Stomach (tissue), 9 donors: ENCODE measurements around the gene PCBP3. TPM values are rescaled to one million over a fixed set of nuclear protein-coding genes. Genes with fewer than 3 reads are reported as not detected.

ENCODE experiments used
- DNase-seq, 2 donors: peaks; one replicate each; pipeline versions ENCODE4 v3.0.0 to v3.0.0-alpha.2; 2013 to 2019
- H3K27ac ChIP-seq, 5 donors: fragments of 200-600 bp in 4 of 5; sonication (generic) in 4 of 5; one replicate each; pipeline ENCODE4 v1.5.1; 2013 to 2019; ENCODE audit warnings: mild to moderate bottlenecking in 1 of 5, moderate library complexity in 1 of 5
- H3K27me3 ChIP-seq, 3 donors: fragments of 200-600 bp; sonication (generic); one replicate each; pipeline ENCODE4 v1.5.1; 2017 to 2019; ENCODE audit warnings: mixed run types in 1 of 3
- H3K36me3 ChIP-seq, 4 donors: fragments of 200-600 bp; sonication (generic); 1 replicate in 3 of 4; 2 replicates in 1 of 4; pipeline ENCODE4 v1.5.1; 2016 to 2019
- H3K4me1 ChIP-seq, 4 donors: fragments of 200-600 bp; sonication (generic); one replicate each; pipeline ENCODE4 v1.5.1; 2016 to 2019
- H3K4me3 ChIP-seq, 4 donors: fragments of 200-600 bp; sonication (generic) in 3 of 4; one replicate each; pipeline ENCODE4 v1.5.1; 2016 to 2019; ENCODE audit warnings: mild to moderate bottlenecking in 1 of 4
- H3K9me3 ChIP-seq, 4 donors: fragments of 200-600 bp; sonication (generic); one replicate each; pipeline ENCODE4 v1.5.1; 2016 to 2019
- CTCF ChIP-seq, 7 experiments: fragments of 450-650 bp in 4 of 7; fragments of 200-600 bp in 3 of 7; sonication (generic) in 3 of 7; IDR thresholded peaks; one replicate each; pipeline ENCODE4 v1.5.1; 2016 to 2019; ENCODE audit warnings: antibody characterized with exemption in 7 of 7, control low read depth in 2 of 7, mild to moderate bottlenecking in 1 of 7
- EP300 ChIP-seq: sonication (generic); formaldehyde crosslinking; IDR thresholded peaks from one replicate; pipeline ENCODE4 v1.6.1; 2017; ENCODE audit warnings: antibody characterized with exemption
- POLR2A ChIP-seq, 4 donors: fragments of 450-650 bp; IDR thresholded peaks; one replicate each; pipeline ENCODE4 v1.6.1; 2016; ENCODE audit warnings: antibody characterized with exemption in 4 of 4, control low read depth in 2 of 4, mild to moderate bottlenecking in 1 of 4, moderate library complexity in 1 of 4
- POLR2AphosphoS5 ChIP-seq, 3 donors: sonication (generic); formaldehyde crosslinking; IDR thresholded peaks; one replicate each; pipeline ENCODE4 v1.6.1; 2016; ENCODE audit warnings: antibody characterized with exemption in 3 of 3
- WGBS, 5 donors: extraction: QIAGEN DNeasy Blood & Tissue Kit in 3 of 5; methylation state at CpG; one replicate each; pipeline versions ENCODE4 v1.1.5 to v1.1.7; 2013 to 2018; 5-methylcytosine and 5-hydroxymethylcytosine counted together
- intact Hi-C: fragments of 100-400 bp; cut with DNase I; formaldehyde crosslinking; loops from one replicate; pipeline ENCODE4 v1.15.1; 2023; ENCODE audit warnings: low total_unique reads
- polyA plus RNA-seq, 3 donors: library from polyadenylated mRNA; stranded (reverse); fragments of 200-250 nt; gene quantifications; one replicate each; pipeline ENCODE4 v1.2.3, GENCODE V29; 2013
- total RNA-seq, 5 donors: library from RNA; depleted of rRNA; stranded (reverse); fragments of >200 nt; gene quantifications; one replicate each; pipeline versions ENCODE4 v1.1.0 to v1.2.3, GENCODE V29; 2014 to 2016
- donor health status: healthy with polysubstance abuse.
- donor health status: Bipolar disorder and iron deficiency.
- donor health status: healthy.

Gene PCBP3
- total and polyA plus RNA-seq, 8 donors: 1.8 to 10.9 (median 3.3) TPM; not detected in 3

DNA sequence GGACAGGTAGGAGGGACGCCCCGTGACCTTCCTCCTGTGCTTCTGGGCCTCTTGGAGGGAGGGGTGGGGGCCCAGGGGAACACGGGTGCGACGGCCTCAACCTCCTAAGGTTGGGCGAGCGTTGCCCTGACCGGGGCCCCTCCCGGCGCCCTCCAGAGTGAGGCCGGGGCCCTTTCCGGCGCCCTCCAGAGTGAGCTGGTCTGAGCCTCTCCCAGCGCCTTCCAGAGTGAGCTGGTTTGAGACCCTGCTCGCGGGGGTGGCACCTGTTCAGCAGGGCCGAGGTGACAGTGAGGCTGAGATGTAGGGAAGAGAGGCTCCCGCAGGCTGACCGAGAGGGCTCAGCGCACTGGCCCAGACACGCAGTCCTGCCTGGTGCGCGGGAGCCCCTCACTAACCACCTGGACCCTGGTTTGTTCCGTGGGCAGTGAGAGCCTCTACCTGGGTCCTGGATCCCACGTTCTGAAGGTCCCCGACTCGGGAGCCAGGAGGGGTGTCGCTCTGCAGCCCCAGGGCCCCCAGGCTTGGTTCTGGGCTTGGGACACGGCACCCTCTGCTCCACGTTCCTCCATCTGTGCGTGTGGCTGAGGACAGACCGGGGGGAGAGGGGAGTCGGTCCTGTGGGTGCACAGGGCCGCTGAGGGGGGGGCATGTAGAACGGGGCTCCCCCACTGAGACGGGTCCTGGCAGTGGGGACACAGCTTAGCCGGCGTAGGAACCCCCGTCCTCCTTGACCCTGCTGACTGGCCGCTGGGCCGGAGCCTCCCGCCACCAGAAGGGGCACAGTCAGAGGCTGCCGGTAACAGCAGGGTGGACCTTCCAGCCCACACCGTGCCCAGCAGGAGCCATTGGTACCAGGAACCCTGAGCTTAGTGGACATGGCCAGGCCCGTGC lies 339.5 kb downstream of the PCBP3 start:
- peak in 1 of 2 donors; percentile 52 for DNase-seq

GRCh38 chr21:45983649-45983965 lies 340.1 kb downstream of the PCBP3 start:
- H3K4me1 ChIP-seq: peaks cover 0 to 81% (median 53%) of the 10 kb centered on the region in 4 donors
- peaks cover 0 to 34% (median 6%) of the 10 kb centered on the region in 3 donors for H3K27me3 ChIP-seq
- DNase-seq: no peak
- TF ChIP-seq POLR2A (IDR thresholded peaks at IDR 0.05) (no peak), EP300 (no peak), CTCF (IDR thresholded peaks at IDR 0.05) (no peak), POLR2AphosphoS5 (IDR thresholded peaks at IDR 0.05) (no peak)
- 80 to 92% (median 89%) methylated on average over 2 to 13 of the region's 13 CpGs for WGBS, 5 donors
- H3K4me3 ChIP-seq: peak overlapping the region; percentile 71 to 89 (median 78)
- H3K9me3 ChIP-seq: no peaks in the 10 kb centered on the region
- intact Hi-C loops: no loop called here
- H3K27ac ChIP-seq: peak overlapping the region in 4 of 5 donors; percentile 77 to 84 (median 82)
- H3K36me3 ChIP-seq: peaks cover 16 to 41% (median 24%) of the 10 kb centered on the region in 4 donors

More for the DNA sequence above, 339.5 kb downstream of the PCBP3 start:
- intact Hi-C loops: no loop called here
- Histone ChIP-seq H3K27ac (peak overlapping the region; percentile 23 to 84 (median 81)), H3K27me3 (peaks cover 0 to 40% (median 6%) of the 10 kb centered on the region in 3 donors), H3K4me1 (peaks cover 0 to 86% (median 55%) of the 10 kb centered on the region in 4 donors), H3K36me3 (peaks cover 16 to 38% (median 23%) of the 10 kb centered on the region in 4 donors), H3K9me3 (no peaks in the 10 kb centered on the region), H3K4me3 (peak overlapping the region; percentile 71 to 89 (median 78))
- WGBS, 5 donors: 45 to 61% (median 58%) methylated on average over 17 to 45 of the region's 45 CpGs
- no peak for TF ChIP-seq POLR2AphosphoS5 (IDR thresholded peaks at IDR 0.05)

- Histone ChIP-seq H3K9me3 (no peaks in the 10 kb centered on the region), H3K4me3 (peak overlapping the region; percentile 71 to 89 (median 78)), H3K36me3 (peaks cover 17 to 46% (median 28%) of the 10 kb centered on the region in 4 donors), H3K27ac (peak overlapping the region in 4 of 5 donors; percentile 77 to 84 (median 82)), H3K4me1 (peaks cover 0 to 76% (median 49%) of the 10 kb centered on the region in 4 donors), H3K27me3 (peaks cover 0 to 29% (median 6%) of the 10 kb centered on the region in 3 donors)
- DNase-seq: no peak
- 83 to 95% (median 90%) methylated on average over 13 to 38 of the region's 38 CpGs for WGBS, 5 donors
- TF ChIP-seq EP300 (no peak), POLR2AphosphoS5 (IDR thresholded peaks at IDR 0.05) (peak in 2 of 3 donors; percentile 6 to 28), CTCF (IDR thresholded peaks at IDR 0.05) (no peak), POLR2A (IDR thresholded peaks at IDR 0.05) (no peak)
- intact Hi-C loops: no loop called here
These were observed 340.5 kb downstream of the PCBP3 start for GRCh38 chr21:45983981-45984551.

DNA sequence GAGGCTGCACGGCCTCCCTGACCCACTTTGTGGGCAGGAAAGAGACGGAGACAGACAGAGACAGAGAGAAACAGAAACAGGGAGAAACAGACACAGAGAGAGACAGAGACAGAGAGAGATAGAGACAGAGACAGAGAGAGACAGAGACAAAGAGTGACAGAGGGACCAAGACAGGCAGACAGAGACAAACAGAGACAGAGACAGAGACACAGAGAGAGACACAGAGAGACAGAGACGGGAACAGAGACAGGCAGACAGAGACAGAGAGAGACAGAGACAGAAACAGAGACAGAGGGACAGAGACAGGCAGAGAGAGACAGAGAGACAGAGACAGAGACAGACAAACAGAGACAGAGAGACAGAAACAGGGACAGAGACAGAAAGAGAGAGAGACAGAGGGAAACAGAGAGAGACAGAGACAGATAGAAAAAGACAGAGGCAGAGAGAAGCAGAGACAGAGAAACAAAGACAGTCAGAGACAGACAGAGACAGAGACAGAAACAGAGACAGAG lies 341.1 kb downstream of the PCBP3 start:
- Histone ChIP-seq H3K36me3 (peaks cover 19 to 52% (median 34%) of the 10 kb centered on the region in 4 donors), H3K4me1 (peaks cover 0 to 71% (median 46%) of the 10 kb centered on the region in 4 donors), H3K27me3 (peaks cover 0 to 23% (median 6%) of the 10 kb centered on the region in 3 donors), H3K4me3 (peak overlapping the region in 1 of 4 donors; percentile 71), H3K9me3 (no peaks in the 10 kb centered on the region), H3K27ac (peak overlapping the region in 4 of 5 donors; percentile 77 to 84 (median 82))
- intact Hi-C loops: no loop called here
- no peak for DNase-seq
- 50 to 82% (median 73%) methylated on average over 3 of the region's 3 CpGs for WGBS, 5 donors
- TF ChIP-seq CTCF (IDR thresholded peaks at IDR 0.05): no peak
- no peak for TF ChIP-seq POLR2A (IDR thresholded peaks at IDR 0.05)
- TF ChIP-seq POLR2AphosphoS5 (IDR thresholded peaks at IDR 0.05): no peak
